C4-2B (cell line): Measurements from ENCODE around the gene CHTF18.

ENCODE experiments used
- ZFX ChIP-seq: fragments of 450-650 bp; IDR thresholded peaks from 2 replicates; pipeline ENCODE4 v1.6.1; 2017
- TF ChIP-seq, protein P1 (sequence below): fragments of 450-650 bp; conservative IDR thresholded peaks from 2 replicates; pipeline ENCODE4 v1.5.1; 2017; ENCODE audit warnings: mild to moderate bottlenecking

DNA sequence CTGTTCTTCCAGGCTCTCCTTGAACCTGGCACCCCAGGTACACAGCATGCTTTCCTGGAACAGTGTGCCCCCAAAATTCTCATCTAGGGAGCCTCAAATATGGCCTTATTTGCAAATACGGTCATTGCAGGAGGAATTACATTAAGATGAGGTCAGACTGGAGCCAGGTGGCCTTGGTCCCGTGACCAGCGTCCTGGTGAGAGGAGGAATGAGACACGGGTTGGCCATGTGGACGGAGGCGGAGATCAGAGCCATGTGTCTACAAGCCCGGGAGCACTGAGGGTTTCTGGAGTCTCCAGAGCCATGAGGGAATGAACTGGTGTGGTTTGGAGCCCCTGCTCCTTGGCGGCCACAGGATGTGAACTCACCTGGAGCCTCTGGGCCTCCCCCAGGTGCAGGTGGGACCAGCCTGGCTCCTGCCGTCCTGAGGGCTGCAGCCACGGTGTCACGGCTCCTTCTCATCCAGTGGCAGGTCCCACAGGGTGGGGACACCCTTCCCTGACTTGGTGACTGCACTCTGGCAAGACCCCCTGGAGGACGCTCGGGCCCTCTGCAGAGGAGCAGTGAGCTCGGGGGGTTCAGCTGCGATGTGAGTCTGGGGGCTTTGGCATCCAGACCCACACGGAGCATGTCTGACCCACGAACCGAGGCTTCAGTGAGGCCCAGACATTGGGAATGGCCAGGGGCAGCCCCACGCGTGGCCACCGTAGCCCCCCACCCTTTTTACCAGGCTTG is 33.9 kb downstream of the CHTF18 start:
- TF ChIP-seq, protein P1, sequence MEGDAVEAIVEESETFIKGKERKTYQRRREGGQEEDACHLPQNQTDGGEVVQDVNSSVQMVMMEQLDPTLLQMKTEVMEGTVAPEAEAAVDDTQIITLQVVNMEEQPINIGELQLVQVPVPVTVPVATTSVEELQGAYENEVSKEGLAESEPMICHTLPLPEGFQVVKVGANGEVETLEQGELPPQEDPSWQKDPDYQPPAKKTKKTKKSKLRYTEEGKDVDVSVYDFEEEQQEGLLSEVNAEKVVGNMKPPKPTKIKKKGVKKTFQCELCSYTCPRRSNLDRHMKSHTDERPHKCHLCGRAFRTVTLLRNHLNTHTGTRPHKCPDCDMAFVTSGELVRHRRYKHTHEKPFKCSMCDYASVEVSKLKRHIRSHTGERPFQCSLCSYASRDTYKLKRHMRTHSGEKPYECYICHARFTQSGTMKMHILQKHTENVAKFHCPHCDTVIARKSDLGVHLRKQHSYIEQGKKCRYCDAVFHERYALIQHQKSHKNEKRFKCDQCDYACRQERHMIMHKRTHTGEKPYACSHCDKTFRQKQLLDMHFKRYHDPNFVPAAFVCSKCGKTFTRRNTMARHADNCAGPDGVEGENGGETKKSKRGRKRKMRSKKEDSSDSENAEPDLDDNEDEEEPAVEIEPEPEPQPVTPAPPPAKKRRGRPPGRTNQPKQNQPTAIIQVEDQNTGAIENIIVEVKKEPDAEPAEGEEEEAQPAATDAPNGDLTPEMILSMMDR = no peak
- TF ChIP-seq ZFX = no peak
